Measurements from ENCODE around the gene SERINC3.

- TF ChIP-seq CTCF (conservative IDR thresholded peaks at IDR 0.05) (no peak), ZFX (IDR thresholded peaks at IDR 0.05) (no peak)
These were observed 44.9 kb upstream of the SERINC3 start for GRCh38 chr20:44566811-44567210.
